Natural killer cell (primary cell): Measurements from ENCODE around the gene CDC14B. TPM values are rescaled to one million over a fixed set of nuclear protein-coding genes. Genes with fewer than 3 reads are reported as not detected.

Experiments used
- ATAC-seq, 3 donors: fragments of 150-1000 bp in 2 of 3; fragments of 200-7000 bp in 1 of 3; cut with Tn5 transposase; 1 replicate in 1 of 3; 2 replicates in 2 of 3; pipeline ENCODE4 v1.10.0; 2021; ENCODE audit warnings: mild to moderate bottlenecking in 2 of 3, moderate library complexity in 2 of 3
- DNase-seq, 2 donors: peaks; one replicate each; pipeline versions ENCODE4 v3.0.0 to v3.0.0-alpha.2; 2013 to 2021; ENCODE audit warnings: mixed read lengths in 1 of 2
- H3K27ac ChIP-seq: one replicate; pipeline ENCODE4 v1.5.1; 2013; ENCODE audit warnings: mild to moderate bottlenecking, low read length
- H3K27me3 ChIP-seq: one replicate; pipeline ENCODE4 v1.6.1; 2013; ENCODE audit warnings: low read length; ENCODE audit not compliant: control insufficient read depth, insufficient read depth
- H3K36me3 ChIP-seq: one replicate; pipeline ENCODE4 v1.6.1; 2013; ENCODE audit warnings: low read length; ENCODE audit not compliant: control insufficient read depth, insufficient read depth
- H3K4me1 ChIP-seq: one replicate; pipeline ENCODE4 v1.6.1; 2013; ENCODE audit warnings: low read length; ENCODE audit not compliant: control insufficient read depth, insufficient read depth
- H3K4me3 ChIP-seq: one replicate; pipeline ENCODE4 v1.5.1; 2013; ENCODE audit warnings: low read length
- H3K9me3 ChIP-seq: one replicate; pipeline ENCODE4 v1.6.1; 2013; ENCODE audit warnings: low read length; ENCODE audit not compliant: control insufficient read depth, insufficient read depth
- H3K27ac Mint-ChIP-seq, 2 donors: one replicate each; pipeline ENCODE4 v1.8.0; 2022; ENCODE audit warnings: mild to moderate bottlenecking in 2 of 2, mixed read lengths in 2 of 2, moderate library complexity in 1 of 2
- H3K27me3 Mint-ChIP-seq, 2 donors: one replicate each; pipeline ENCODE4 v1.8.0; 2022; ENCODE audit warnings: low read depth in 2 of 2, mixed read lengths in 2 of 2
- H3K36me3 Mint-ChIP-seq: one replicate; pipeline ENCODE4 v1.8.0; 2022; ENCODE audit warnings: mixed read lengths
- H3K4me1 Mint-ChIP-seq, 2 donors: one replicate each; pipeline ENCODE4 v1.8.0; 2022; ENCODE audit warnings: mixed read lengths in 2 of 2
- H3K4me3 Mint-ChIP-seq: one replicate; pipeline ENCODE4 v1.8.0; 2022; ENCODE audit warnings: mild to moderate bottlenecking, moderate library complexity, mixed read lengths
- H3K9me3 Mint-ChIP-seq, 2 donors: one replicate each; pipeline ENCODE4 v1.8.0; 2022; ENCODE audit warnings: mixed read lengths in 2 of 2
- WGBS: methylation state at CpG from one replicate; pipeline ENCODE4 v1.1.7; 2013; ENCODE audit warnings: missing lambda C conversion rate; ENCODE audit not compliant: insufficient coverage; 5-methylcytosine and 5-hydroxymethylcytosine counted together
- intact Hi-C: fragments of 100-400 bp; cut with micrococcal nuclease; formaldehyde crosslinking; loops from one replicate; pipeline ENCODE4 v1.14.2; 2022
- total RNA-seq, 4 donors: library from RNA; stranded (reverse); fragments of 120-200 nt in 1 of 4; gene quantifications; one replicate each; pipeline versions ENCODE4 v1.2.3 to v1.2.4, GENCODE V29; 2013 to 2022
- TF ChIP-seq, protein P1 (sequence below): fragments of 200-600 bp; IDR thresholded peaks from one replicate; pipeline ENCODE4 v1.8.0; 2022; ENCODE audit warnings: antibody characterized with exemption

CDC14B gene
- total RNA-seq, 3 donors from 2014 or later (not counting 1 experiment from before 2014, with no cell fraction given): 2.3 to 4.7 (median 3.9) TPM

DNA sequence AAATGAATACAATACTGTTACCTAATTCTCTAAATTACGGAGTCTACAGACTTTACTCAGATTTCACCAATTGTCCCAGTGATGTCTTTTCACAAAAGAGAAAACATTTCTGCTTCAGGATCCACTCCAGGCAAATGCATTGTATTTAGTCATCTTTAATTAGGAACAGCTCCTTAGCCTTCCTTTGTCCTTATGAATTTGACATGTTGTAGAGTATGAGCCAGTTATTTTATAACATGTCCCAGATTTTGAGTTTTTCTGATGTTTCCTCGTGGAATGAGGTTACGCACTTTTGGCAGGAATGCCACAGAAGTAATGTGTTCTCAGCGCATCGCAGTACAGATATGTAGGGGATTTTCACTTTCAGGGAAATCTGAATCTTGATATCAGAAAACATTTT lies 159.2 kb downstream of the CDC14B start:
- no peaks in the 10 kb centered on the region for H3K36me3 ChIP-seq
- H3K4me1 ChIP-seq: no peaks in the 10 kb centered on the region
- Mint-ChIP-seq H3K4me3 (no peak overlapping the region), H3K27ac (no peak overlapping the region), H3K9me3 (no peaks in the 10 kb centered on the region), H3K27me3 (no peaks in the 10 kb centered on the region), H3K36me3 (peaks cover 6% of the 10 kb centered on the region), H3K4me1 (no peaks in the 10 kb centered on the region)
- no peak overlapping the region for H3K27ac ChIP-seq
- TF ChIP-seq, protein P1, sequence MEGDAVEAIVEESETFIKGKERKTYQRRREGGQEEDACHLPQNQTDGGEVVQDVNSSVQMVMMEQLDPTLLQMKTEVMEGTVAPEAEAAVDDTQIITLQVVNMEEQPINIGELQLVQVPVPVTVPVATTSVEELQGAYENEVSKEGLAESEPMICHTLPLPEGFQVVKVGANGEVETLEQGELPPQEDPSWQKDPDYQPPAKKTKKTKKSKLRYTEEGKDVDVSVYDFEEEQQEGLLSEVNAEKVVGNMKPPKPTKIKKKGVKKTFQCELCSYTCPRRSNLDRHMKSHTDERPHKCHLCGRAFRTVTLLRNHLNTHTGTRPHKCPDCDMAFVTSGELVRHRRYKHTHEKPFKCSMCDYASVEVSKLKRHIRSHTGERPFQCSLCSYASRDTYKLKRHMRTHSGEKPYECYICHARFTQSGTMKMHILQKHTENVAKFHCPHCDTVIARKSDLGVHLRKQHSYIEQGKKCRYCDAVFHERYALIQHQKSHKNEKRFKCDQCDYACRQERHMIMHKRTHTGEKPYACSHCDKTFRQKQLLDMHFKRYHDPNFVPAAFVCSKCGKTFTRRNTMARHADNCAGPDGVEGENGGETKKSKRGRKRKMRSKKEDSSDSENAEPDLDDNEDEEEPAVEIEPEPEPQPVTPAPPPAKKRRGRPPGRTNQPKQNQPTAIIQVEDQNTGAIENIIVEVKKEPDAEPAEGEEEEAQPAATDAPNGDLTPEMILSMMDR: no peak
- DNase-seq: no peak
- no peaks in the 10 kb centered on the region for H3K27me3 ChIP-seq
- no peak for ATAC-seq
- 91% methylated on average over 5 of the region's 5 CpGs for WGBS
- H3K9me3 ChIP-seq: no peaks in the 10 kb centered on the region
- H3K4me3 ChIP-seq: no peak overlapping the region
- intact Hi-C loops: no loop called here

DNA sequence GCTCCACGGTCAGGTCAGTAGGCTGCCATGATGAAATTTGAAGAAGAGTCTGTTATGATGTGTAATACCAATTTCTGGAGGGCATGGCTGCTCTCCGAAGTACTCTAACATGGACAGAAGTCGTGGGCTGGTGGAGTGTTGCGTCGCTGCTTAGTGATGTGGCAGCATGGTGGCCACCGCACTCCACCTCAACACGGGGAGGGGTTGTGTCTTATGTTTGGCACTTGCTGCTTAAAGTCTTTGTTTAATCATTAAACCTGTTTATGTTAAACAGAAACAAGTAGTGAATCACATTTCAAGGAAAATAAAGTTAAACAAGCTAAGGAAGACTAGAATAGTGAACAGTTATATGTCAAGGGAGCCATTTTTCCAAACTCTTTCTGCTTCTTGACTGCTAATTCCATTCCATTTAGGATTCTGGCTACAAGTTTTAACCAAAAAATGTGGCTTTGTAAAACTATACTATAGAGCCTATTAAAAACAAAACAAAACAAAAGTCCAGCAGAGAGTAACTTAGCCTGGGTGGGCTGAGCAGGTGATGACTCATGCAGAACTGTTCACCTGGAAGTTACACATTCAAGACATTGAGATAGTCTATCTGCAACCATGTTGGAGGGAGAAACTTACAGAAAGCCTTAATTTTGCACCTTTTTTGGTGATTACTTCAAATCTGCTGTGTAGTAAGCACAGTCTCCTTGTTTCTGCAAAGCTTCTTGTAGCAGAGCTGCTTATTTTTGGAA lies 160.2 kb downstream of the CDC14B start:
- Mint-ChIP-seq H3K36me3 (peaks cover 6% of the 10 kb centered on the region), H3K4me3 (no peak overlapping the region), H3K4me1 (no peaks in the 10 kb centered on the region), H3K27ac (no peak overlapping the region), H3K27me3 (no peaks in the 10 kb centered on the region), H3K9me3 (no peaks in the 10 kb centered on the region)
- WGBS: 100% methylated on average over 7 of the region's 7 CpGs
- Histone ChIP-seq H3K27me3 (no peaks in the 10 kb centered on the region), H3K9me3 (no peaks in the 10 kb centered on the region), H3K4me1 (no peaks in the 10 kb centered on the region), H3K36me3 (no peaks in the 10 kb centered on the region), H3K4me3 (no peak overlapping the region), H3K27ac (no peak overlapping the region)
- intact Hi-C loops: loop anchor here (10.0 kb wide), 1 partner anchor 195 kb away; the partner anchor contains the start of gene PRXL2C
- ATAC-seq (no peak), DNase-seq (no peak)
- TF ChIP-seq, protein P1: no peak

DNA sequence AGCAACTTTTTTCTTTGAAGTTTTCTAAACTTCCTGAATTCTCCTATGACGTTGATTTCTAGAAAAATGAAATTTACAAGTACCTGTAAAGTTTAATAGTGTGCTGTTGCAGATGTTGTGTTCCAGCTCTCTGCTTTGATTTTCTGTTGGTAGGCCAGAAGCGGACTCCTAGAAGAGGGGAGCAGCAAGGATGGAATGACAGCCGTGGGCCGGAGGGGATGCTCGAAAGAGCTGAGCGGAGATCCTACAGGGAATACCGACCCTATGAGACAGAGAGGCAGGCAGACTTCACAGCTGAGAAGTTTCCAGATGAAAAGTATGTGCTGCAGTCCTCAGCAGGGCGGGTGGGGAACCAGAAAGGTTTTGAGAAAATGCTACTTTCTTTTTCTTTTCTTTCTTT lies 161.4 kb downstream of the CDC14B start:
- H3K4me1 Mint-ChIP-seq: peaks cover 0 to 4% of the 10 kb centered on the region in 2 donors
- no peak overlapping the region for H3K27ac Mint-ChIP-seq
- Histone ChIP-seq H3K27ac (no peak overlapping the region), H3K4me1 (no peaks in the 10 kb centered on the region), H3K9me3 (no peaks in the 10 kb centered on the region), H3K4me3 (no peak overlapping the region), H3K27me3 (no peaks in the 10 kb centered on the region), H3K36me3 (no peaks in the 10 kb centered on the region)
- no peak for DNase-seq
- ATAC-seq: no peak
- WGBS: 93% methylated on average over 8 of the region's 8 CpGs
- no peak overlapping the region for H3K4me3 Mint-ChIP-seq
- peaks cover 0 to 4% of the 10 kb centered on the region in 2 donors for H3K27me3 Mint-ChIP-seq
- intact Hi-C loops: loop anchor here (10.0 kb wide), 1 partner anchor 197 kb away; the partner anchor contains the start of gene PRXL2C
- TF ChIP-seq, protein P1: no peak
- H3K36me3 Mint-ChIP-seq: peaks cover 6% of the 10 kb centered on the region
- no peaks in the 10 kb centered on the region for H3K9me3 Mint-ChIP-seq
